Smooth muscle cell (in vitro differentiated cells): Measurements from ENCODE around the gene ZNF627. TPM values are rescaled to one million over a fixed set of nuclear protein-coding genes. Genes with fewer than 3 reads are reported as not detected.
A peak's percentile ranks its signal among the peaks of the same experiment; 100 is the strongest.
"Not testable (repeated sequence)": the region's sequence is repeated elsewhere in the genome, so short reads cannot be mapped to it uniquely, and the experiment has no call there.

ENCODE experiments used
- DNase-seq: peaks from one replicate; lab custom pipeline; 2025; ENCODE audit not compliant: unreplicated experiment; lab: John Stamatoyannopoulos, UW
- H2AFZ ChIP-seq: fragments of 200-600 bp; sonication (generic); 2 replicates; pipeline ENCODE4 v1.6.0; 2016; ENCODE audit warnings: antibody characterized with exemption, low read depth, mild to moderate bottlenecking
- H3F3A ChIP-seq: fragments of 200-600 bp; sonication (generic); 2 replicates; pipeline ENCODE4 v1.6.0; 2017; ENCODE audit warnings: antibody characterized with exemption, low read depth
- H3K27ac ChIP-seq: fragments of 200-600 bp; sonication (generic); 2 replicates; pipeline ENCODE4 v1.5.1; 2016; ENCODE audit warnings: low read depth, mild to moderate bottlenecking
- H3K27me3 ChIP-seq: fragments of 200-600 bp; sonication (generic); 2 replicates; pipeline ENCODE4 v1.6.1; 2016; ENCODE audit warnings: low read depth, mild to moderate bottlenecking
- H3K36me3 ChIP-seq: fragments of 200-600 bp; sonication (generic); 2 replicates; pipeline ENCODE4 v1.5.1; 2016; ENCODE audit warnings: low read depth
- H3K4me1 ChIP-seq: fragments of 200-600 bp; sonication (generic); 2 replicates; pipeline ENCODE4 v1.5.1; 2016; ENCODE audit warnings: low read depth
- H3K4me2 ChIP-seq: fragments of 200-600 bp; sonication (generic); 2 replicates; pipeline ENCODE4 v1.6.0; 2016; ENCODE audit warnings: mild to moderate bottlenecking
- H3K4me3 ChIP-seq: fragments of 200-600 bp; sonication (generic); 2 replicates; pipeline ENCODE4 v1.5.1; 2016; ENCODE audit warnings: mild to moderate bottlenecking
- H3K79me2 ChIP-seq: fragments of 200-600 bp; sonication (generic); 2 replicates; pipeline ENCODE4 v1.6.0; 2016; ENCODE audit warnings: low read depth, mild to moderate bottlenecking
- H3K9ac ChIP-seq: fragments of 200-600 bp; sonication (generic); 2 replicates; pipeline ENCODE4 v1.6.0; 2016; ENCODE audit warnings: low read depth
- H3K9me3 ChIP-seq: fragments of 200-600 bp; sonication (generic); replicated peaks from 2 replicates; pipeline ENCODE4 v1.5.1; 2016; ENCODE audit warnings: low read depth
- H4K20me1 ChIP-seq: fragments of 200-600 bp; sonication (generic); 2 replicates; pipeline ENCODE4 v1.6.0; 2016; ENCODE audit warnings: low read depth
- CTCF ChIP-seq: fragments of 200-600 bp; sonication (generic); IDR thresholded peaks from 2 replicates; pipeline ENCODE4 v1.5.1; 2017; ENCODE audit warnings: borderline replicate concordance, mild to moderate bottlenecking, antibody characterized with exemption; ENCODE audit not compliant: insufficient read depth, poor library complexity, severe bottlenecking
- WGBS: methylation state at CpG from one replicate; pipeline ENCODE4 v1.1.7; 2016; ENCODE audit warnings: low lambda C conversion rate; 5-methylcytosine and 5-hydroxymethylcytosine counted together
- polyA plus RNA-seq: library from polyadenylated mRNA; unstranded; fragments of >200 nt; fragmentation: Nextera tagmentation; extraction: Ambion mirVana; gene quantifications from 2 replicates; pipeline ENCODE4 v1.2.1, GENCODE V29; 2016
- total RNA-seq: library from RNA; depleted of rRNA; stranded (reverse); fragments of >200 nt; gene quantifications from 2 replicates; pipeline ENCODE4 v1.2.3, GENCODE V29; 2014

Gene ZNF627
- total and polyA plus RNA-seq, 2 experiments from 2014 or later = 10.6 to 24.1 TPM

GRCh38 chr19:11558881-11559828 lies 38.1 kb upstream of the ZNF627 start, which contains the start of gene ELOF1:
Gene ELOF1, minus strand, starts transcription at chr19:11559230. Its CDS starts 4,883 bp downstream, at chr19:11554347.
- Histone ChIP-seq H3K9me3 (no peaks in the 10 kb centered on the region), H2AFZ (peak within 1 kb of the TSS; percentile 86), H3K79me2 (peaks cover 26% of the 10 kb centered on the region), H3K36me3 (no peaks in the 10 kb centered on the region), H3K4me3 (peak within 1 kb of the TSS; percentile 78), H3K4me1 (peaks cover 6% of the 10 kb centered on the region), H3F3A (no peaks in the 10 kb centered on the region), H4K20me1 (peaks cover 31% of the 10 kb centered on the region), H3K9ac (peak within 1 kb of the TSS; percentile 77), H3K4me2 (peak within 1 kb of the TSS; percentile 96), H3K27ac (no peak within 1 kb of the TSS), H3K27me3 (no peaks in the 10 kb centered on the region)
- peak; percentile 77 for DNase-seq
- WGBS = 7% methylated on average over 57 of the region's 57 CpGs
- no peak for TF ChIP-seq CTCF

- H3K27ac ChIP-seq = no peak overlapping the region
- no peaks in the 10 kb centered on the region for H3K9me3 ChIP-seq
- H3K27me3 ChIP-seq = no peaks in the 10 kb centered on the region
- no peak overlapping the region for H3K9ac ChIP-seq
- peak; percentile 61 for TF ChIP-seq CTCF
- H2AFZ ChIP-seq = no peak overlapping the region
- no peaks in the 10 kb centered on the region for H3F3A ChIP-seq
- peaks cover 6% of the 10 kb centered on the region for H3K4me1 ChIP-seq
- no peak for DNase-seq
- no peaks in the 10 kb centered on the region for H3K36me3 ChIP-seq
- H4K20me1 ChIP-seq = peaks cover 26% of the 10 kb centered on the region
- no peak overlapping the region for H3K4me3 ChIP-seq
- 24% methylated on average over 9 of the region's 9 CpGs for WGBS
- peaks cover 26% of the 10 kb centered on the region for H3K79me2 ChIP-seq
- peak overlapping the region; percentile 88 for H3K4me2 ChIP-seq
Measured at GRCh38 chr19:11560404-11561051, 36.8 kb upstream of the ZNF627 start.

- no peak overlapping the region for H2AFZ ChIP-seq
- DNase-seq = no peak
- no peaks in the 10 kb centered on the region for H3K4me1 ChIP-seq
- no peaks in the 10 kb centered on the region for H3F3A ChIP-seq
- no peak overlapping the region for H3K4me2 ChIP-seq
- H3K9ac ChIP-seq = no peak overlapping the region
- H3K36me3 ChIP-seq = no peaks in the 10 kb centered on the region
- H4K20me1 ChIP-seq = no peaks in the 10 kb centered on the region
- no peak overlapping the region for H3K27ac ChIP-seq
- no peak for TF ChIP-seq CTCF
- H3K9me3 ChIP-seq = no peaks in the 10 kb centered on the region
- H3K4me3 ChIP-seq = no peak overlapping the region
- no peaks in the 10 kb centered on the region for H3K27me3 ChIP-seq
- WGBS = 93% methylated on average over 8 of the region's 8 CpGs
- H3K79me2 ChIP-seq = peaks cover 4% of the 10 kb centered on the region
Measured at GRCh38 chr19:11563532-11563931, 33.8 kb upstream of the ZNF627 start.

- H3K4me1 ChIP-seq, H3K9ac ChIP-seq, H4K20me1 ChIP-seq, H2AFZ ChIP-seq, H3K9me3 ChIP-seq, H3K27ac ChIP-seq, H3K79me2 ChIP-seq, H3K4me2 ChIP-seq, H3K4me3 ChIP-seq, H3F3A ChIP-seq, H3K36me3 ChIP-seq, H3K27me3 ChIP-seq, DNase-seq: not testable (repeated sequence)
- over 99% methylated on average over 6 of the region's 6 CpGs for WGBS
Measured at GRCh38 chr19:11564082-11564807, 33.0 kb upstream of the ZNF627 start.

- not testable (repeated sequence) for H3K27me3 ChIP-seq, H3K4me2 ChIP-seq, DNase-seq, H4K20me1 ChIP-seq, H3K79me2 ChIP-seq, H3K36me3 ChIP-seq, H3K4me3 ChIP-seq, H3K4me1 ChIP-seq, H2AFZ ChIP-seq, H3F3A ChIP-seq, H3K27ac ChIP-seq, H3K9me3 ChIP-seq, H3K9ac ChIP-seq
- WGBS = 90% methylated on average over 4 of the region's 5 CpGs
Measured at GRCh38 chr19:11565649-11565980, 31.7 kb upstream of the ZNF627 start.
